ENCODE data around the gene MYO1D.

- no peak for TF ChIP-seq CTCF (IDR thresholded peaks at IDR 0.05)
- TF ChIP-seq POLR2AphosphoS5 (IDR thresholded peaks at IDR 0.05), result no peak
Observed at GRCh38 chr17:32689348-32689747, 187.6 kb downstream of the MYO1D start.
